Endometrial microvascular endothelial cells (primary cell): ENCODE data around the gene SLITRK5. TPM values are rescaled to one million over a fixed set of nuclear protein-coding genes. Genes with fewer than 3 reads are reported as not detected.

Experiments used
- in situ Hi-C: cut with HindIII; loops from 2 replicates; pipeline ENCODE4 v1.10.0; 2017; ENCODE audit warnings: low sequenced_read_pairs, low pct_unique_long_range_greater_than_20kb; ENCODE audit errors: inconsistent ontology term
- total RNA-seq: library from RNA; depleted of rRNA; stranded (reverse); fragments of >200 nt; gene quantifications from one replicate; pipeline ENCODE4 v1.2.3, GENCODE V29; 2015; ENCODE audit errors: inconsistent ontology term

Gene SLITRK5, protein sequence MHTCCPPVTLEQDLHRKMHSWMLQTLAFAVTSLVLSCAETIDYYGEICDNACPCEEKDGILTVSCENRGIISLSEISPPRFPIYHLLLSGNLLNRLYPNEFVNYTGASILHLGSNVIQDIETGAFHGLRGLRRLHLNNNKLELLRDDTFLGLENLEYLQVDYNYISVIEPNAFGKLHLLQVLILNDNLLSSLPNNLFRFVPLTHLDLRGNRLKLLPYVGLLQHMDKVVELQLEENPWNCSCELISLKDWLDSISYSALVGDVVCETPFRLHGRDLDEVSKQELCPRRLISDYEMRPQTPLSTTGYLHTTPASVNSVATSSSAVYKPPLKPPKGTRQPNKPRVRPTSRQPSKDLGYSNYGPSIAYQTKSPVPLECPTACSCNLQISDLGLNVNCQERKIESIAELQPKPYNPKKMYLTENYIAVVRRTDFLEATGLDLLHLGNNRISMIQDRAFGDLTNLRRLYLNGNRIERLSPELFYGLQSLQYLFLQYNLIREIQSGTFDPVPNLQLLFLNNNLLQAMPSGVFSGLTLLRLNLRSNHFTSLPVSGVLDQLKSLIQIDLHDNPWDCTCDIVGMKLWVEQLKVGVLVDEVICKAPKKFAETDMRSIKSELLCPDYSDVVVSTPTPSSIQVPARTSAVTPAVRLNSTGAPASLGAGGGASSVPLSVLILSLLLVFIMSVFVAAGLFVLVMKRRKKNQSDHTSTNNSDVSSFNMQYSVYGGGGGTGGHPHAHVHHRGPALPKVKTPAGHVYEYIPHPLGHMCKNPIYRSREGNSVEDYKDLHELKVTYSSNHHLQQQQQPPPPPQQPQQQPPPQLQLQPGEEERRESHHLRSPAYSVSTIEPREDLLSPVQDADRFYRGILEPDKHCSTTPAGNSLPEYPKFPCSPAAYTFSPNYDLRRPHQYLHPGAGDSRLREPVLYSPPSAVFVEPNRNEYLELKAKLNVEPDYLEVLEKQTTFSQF
- total RNA-seq, result not detected

- in situ Hi-C loops, result no loop called here
Observed at GRCh38 chr13:87671031-87671752, at the start of gene SLITRK5. Gene SLITRK5, plus strand, starts transcription at chr13:87671371. Its CDS starts 4,018 bp downstream, at chr13:87675389.

DNA sequence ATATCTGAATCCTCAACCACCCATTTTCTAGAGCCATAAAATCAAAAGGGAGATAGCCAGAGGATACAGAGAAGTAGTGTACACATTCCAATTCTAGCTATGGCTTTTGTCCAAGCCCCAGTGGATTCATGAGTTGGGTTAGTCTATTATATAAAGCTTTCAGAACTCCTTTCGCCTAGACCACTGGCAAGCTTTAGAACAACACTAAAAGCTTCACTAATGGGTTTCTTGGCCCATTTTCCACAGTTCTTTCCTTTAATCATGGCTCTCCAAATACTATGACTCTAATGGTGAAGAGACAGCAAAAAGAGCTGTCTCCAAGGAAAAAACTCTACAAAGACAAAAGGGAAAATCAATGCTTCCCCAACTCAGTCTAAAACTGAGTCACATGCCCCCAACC is 48.2 kb upstream of the SLITRK5 start:
- in situ Hi-C loops, result no loop called here

- in situ Hi-C loops, result no loop called here
Observed at GRCh38 chr13:87656306-87656705, 14.9 kb upstream of the SLITRK5 start.

DNA sequence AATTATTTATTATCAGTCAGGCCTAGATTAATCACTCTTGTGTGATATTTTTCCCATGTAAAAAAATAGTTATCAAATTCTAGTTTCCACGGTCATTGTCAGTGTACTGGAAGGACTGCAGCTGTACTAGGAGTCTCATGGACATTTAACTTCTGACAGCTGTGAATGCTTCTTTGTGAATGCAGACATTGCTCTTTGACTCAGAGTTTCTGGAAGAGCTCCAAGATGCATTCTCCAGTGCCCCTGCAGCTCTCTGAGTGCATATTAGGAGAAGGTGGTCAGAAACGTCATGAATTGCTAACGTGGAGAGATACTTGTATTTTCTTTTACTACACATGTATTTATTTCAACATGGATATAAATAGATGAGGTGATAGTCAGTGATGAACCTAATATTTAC is 9.7 kb upstream of the SLITRK5 start:
- in situ Hi-C loops, result no loop called here

- in situ Hi-C loops, result no loop called here
Observed at GRCh38 chr13:87666831-87667230, 4.3 kb upstream of the SLITRK5 start.

- in situ Hi-C loops, result no loop called here
Observed at GRCh38 chr13:87667686-87668085, 3.5 kb upstream of the SLITRK5 start.

GRCh38 chr13:87669379-87669978 is 1.7 kb upstream of the SLITRK5 start:
- in situ Hi-C loops, result no loop called here

DNA sequence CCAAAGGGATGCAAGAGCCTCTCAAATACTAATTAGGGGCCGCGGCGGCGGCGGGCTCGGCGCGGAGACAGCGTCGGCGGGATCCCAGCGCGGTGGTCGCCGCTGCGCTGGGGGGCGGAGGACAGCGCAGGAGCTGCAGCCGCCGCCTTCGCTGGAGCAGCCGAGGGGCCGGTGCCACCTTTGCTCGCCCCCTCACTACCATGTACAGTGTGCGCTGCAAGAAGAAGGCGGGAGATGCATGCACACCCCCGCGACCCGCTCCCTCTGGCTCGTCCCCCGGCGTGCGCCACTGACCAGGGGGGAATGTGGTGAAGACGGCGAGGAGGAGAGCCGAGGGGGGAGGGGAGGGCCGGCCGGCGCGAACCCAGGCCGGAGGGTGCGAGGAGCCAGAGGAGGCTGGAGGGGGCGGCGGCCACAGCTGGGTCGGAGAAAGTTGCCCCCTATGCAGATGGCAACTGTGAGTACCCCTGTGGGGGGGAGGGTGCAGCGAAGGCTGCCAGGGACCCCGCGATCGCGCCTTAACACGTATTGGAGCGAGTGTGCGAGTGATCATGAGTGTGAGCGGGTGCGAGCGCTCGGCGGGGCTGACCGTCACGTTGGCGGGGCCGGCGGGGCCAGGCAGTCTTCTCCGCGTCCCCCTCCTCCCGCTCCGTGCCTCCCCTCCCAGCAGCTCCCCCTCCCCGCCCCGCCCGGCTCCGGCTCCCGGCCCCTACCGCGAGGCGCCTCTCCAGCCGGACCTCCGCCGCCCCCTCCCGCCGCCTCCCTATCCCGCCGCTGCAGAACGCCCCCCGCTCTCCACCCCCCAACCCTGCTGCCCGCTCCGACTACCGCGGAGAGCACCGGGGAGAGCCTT is 808 bp downstream of the SLITRK5 start:
- in situ Hi-C loops, result no loop called here

- in situ Hi-C loops, result no loop called here
Observed at GRCh38 chr13:87674247-87674738, 3.1 kb downstream of the SLITRK5 start.

DNA sequence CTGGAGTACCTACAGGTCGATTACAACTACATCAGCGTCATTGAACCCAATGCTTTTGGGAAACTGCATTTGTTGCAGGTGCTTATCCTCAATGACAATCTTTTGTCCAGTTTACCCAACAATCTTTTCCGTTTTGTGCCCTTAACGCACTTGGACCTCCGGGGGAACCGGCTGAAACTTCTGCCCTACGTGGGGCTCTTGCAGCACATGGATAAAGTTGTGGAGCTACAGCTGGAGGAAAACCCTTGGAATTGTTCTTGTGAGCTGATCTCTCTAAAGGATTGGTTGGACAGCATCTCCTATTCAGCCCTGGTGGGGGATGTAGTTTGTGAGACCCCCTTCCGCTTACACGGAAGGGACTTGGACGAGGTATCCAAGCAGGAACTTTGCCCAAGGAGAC is 4.7 kb downstream of the SLITRK5 start:
- in situ Hi-C loops, result no loop called here

DNA sequence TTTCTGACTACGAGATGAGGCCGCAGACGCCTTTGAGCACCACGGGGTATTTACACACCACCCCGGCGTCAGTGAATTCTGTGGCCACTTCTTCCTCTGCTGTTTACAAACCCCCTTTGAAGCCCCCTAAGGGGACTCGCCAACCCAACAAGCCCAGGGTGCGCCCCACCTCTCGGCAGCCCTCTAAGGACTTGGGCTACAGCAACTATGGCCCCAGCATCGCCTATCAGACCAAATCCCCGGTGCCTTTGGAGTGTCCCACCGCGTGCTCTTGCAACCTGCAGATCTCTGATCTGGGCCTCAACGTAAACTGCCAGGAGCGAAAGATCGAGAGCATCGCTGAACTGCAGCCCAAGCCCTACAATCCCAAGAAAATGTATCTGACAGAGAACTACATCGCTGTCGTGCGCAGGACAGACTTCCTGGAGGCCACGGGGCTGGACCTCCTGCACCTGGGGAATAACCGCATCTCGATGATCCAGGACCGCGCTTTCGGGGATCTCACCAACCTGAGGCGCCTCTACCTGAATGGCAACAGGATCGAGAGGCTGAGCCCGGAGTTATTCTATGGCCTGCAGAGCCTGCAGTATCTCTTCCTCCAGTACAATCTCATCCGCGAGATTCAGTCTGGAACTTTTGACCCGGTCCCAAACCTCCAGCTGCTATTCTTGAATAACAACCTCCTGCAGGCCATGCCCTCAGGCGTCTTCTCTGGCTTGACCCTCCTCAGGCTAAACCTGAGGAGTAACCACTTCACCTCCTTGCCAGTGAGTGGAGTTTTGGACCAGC is 5.3 kb downstream of the SLITRK5 start:
- in situ Hi-C loops, result no loop called here

DNA sequence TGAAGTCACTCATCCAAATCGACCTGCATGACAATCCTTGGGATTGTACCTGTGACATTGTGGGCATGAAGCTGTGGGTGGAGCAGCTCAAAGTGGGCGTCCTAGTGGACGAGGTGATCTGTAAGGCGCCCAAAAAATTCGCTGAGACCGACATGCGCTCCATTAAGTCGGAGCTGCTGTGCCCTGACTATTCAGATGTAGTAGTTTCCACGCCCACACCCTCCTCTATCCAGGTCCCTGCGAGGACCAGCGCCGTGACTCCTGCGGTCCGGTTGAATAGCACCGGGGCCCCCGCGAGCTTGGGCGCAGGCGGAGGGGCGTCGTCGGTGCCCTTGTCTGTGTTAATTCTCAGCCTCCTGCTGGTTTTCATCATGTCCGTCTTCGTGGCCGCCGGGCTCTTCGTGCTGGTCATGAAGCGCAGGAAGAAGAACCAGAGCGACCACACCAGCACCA is 5.9 kb downstream of the SLITRK5 start:
- in situ Hi-C loops, result no loop called here

DNA sequence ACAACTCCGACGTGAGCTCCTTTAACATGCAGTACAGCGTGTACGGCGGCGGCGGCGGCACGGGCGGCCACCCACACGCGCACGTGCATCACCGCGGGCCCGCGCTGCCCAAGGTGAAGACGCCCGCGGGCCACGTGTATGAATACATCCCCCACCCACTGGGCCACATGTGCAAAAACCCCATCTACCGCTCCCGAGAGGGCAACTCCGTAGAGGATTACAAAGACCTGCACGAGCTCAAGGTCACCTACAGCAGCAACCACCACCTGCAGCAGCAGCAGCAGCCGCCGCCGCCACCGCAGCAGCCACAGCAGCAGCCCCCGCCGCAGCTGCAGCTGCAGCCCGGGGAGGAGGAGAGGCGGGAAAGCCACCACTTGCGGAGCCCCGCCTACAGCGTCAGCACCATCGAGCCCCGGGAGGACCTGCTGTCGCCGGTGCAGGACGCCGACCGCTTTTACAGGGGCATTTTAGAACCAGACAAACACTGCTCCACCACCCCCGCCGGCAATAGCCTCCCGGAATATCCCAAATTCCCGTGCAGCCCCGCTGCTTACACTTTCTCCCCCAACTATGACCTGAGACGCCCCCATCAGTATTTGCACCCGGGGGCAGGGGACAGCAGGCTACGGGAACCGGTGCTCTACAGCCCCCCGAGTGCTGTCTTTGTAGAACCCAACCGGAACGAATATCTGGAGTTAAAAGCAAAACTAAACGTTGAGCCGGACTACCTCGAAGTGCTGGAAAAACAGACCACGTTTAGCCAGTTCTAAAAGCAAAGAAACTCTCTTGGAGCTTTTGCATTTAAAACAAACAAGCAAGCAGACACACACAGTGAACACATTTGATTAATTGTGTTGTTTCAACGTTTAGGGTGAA is 6.6 kb downstream of the SLITRK5 start:
- in situ Hi-C loops, result no loop called here

- in situ Hi-C loops, result no loop called here
Observed at GRCh38 chr13:87678372-87678752, 7.2 kb downstream of the SLITRK5 start.

DNA sequence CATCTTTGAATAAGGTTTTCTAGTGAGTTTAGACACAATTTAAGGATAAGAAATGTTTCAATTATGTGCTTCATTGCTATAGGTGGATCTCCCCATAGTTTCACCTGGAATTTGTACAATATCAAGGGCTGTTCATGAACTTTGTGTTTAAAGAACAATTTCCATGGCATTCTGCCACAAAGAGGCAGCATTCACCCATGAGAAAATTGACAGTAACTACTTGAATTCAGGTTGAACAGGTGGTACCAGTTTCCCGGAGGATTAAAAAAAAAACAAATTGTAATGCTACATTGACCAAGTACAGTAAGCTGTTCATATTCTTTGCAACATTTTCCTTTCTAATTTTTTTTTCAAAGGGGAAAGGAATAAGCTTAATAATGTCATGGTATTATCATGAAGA is 9.1 kb downstream of the SLITRK5 start:
- in situ Hi-C loops, result no loop called here
